Stimulated activated CD8-positive, alpha-beta memory T cell treated with anti-CD3 and anti-CD28 coated beads, Interleukin-7, amount 100 ng/mL, for 4 hours (primary cell): Measurements from ENCODE around the gene PLEKHD1.
"Not testable (repeated sequence)": the region's sequence is repeated elsewhere in the genome, so short reads cannot be mapped to it uniquely, and the experiment has no call there.

ENCODE experiments used
- DNase-seq, 2 donors: peaks; one replicate each; pipeline ENCODE4 v3.0.0-alpha.2; 2020; ENCODE audit warnings: low read depth in 2 of 2

The PLEKHD1 gene

DNA sequence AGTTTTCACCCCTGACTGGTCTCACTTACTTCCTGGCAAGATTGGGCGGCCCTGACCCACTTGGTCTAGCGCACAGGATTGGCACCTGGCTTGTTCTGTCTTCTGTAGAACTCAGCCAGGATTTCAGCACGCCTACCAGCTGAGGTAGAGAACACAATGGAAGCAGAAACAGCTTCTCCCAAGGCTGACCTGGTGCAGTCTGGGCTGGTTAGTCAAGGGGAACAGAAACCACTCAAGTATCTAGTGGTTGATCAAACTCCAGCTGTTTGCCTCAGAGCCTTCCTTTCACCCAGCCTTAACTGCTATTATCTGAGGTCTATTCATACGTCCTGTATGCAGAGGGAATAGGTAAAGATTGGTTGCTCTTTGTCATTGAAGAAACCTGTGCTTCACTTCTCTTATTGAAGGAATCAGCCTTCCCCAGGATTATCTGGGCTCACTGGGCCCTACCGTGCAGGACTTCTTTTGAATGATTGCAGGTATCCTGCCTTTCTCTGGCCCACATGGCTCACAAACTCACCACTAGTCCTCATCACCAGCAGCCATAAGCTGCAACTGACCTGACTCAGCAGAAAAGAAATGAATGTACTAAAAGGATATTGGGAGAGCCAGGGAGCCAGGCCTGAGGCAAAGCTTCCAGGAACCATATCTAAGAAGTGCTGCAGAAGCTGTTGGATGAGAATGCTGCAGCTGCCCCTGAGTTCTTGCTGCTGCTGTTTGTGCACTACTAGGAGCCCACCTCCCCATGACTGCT is 2.5 kb upstream of the PLEKHD1 start:
- no peak for DNase-seq

DNA sequence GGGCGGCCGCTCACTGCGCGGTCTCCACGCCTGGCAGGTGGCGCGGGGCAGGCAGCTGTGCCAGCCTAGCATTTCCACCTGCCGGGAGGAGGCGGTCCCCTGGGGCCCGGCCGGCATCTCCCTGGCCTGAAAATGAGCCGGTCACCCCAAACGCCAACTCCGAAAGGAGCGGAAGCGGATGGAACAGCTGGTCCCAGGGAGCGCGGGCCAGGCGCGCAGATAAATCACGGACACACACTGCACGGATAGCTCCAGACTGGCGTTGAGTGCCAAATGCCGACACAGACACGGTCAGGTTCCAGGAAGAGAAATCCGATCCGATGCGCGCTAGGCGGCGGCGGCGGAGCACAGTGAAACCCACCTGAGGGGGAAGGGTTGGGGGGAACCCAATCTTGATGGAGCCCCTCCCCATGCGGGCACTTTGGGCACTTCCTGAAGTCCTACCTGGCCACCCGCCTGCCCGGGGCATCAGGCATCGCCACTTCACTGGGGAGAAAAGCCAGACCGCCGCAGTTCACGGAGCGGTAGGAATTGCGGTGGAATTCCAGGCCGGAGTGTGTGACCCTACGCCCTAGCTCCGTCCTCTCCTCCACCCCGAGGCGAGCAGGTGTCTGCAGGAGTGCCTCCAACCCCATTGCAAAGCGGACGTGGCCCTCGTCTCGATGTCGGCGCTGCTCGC is 624 bp upstream of the PLEKHD1 start:
- no peak for DNase-seq

DNA sequence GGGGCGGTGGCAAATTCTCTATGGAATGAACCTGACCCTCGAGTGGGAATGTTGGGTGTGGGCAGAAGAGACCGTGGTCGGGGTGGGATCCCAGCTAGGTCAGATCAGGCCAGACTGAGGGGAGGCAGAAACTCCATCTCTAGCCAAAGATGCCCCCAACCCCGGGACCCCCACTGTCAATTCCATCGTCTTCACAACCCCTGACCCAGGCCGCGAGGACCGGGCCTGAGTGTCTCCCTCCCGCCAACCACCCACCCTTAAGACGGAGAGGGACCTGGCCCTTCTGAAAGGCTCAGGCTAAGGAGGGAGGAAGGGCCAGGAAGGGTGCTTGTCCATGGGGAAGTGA is 760 bp downstream of the PLEKHD1 start:
- DNase-seq: no peak

DNA sequence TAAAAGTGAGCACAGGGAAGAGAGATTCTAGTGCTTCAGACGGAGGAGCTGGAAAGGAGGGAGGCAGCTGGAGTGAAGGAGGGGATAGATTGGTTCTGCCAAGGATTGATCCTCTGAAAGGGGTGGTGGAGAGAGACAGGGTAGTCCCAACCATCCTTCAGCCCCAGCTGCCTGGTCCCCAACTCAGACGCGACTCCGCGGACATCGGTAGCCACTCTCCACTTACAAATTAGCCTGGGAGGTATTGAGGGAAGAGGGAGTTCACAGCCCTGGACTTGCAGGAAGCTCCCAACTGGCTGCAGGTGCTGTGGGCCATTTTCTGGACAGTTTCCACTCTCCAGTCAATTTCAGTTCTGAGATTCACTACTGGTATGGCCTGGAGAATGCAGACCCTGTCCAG is 1.2 kb downstream of the PLEKHD1 start:
- DNase-seq: no peak

- DNase-seq: no peak
These were observed 2.7 kb downstream of the PLEKHD1 start for GRCh38 chr14:69487226-69487625.

- DNase-seq: no peak
These were observed 3.2 kb downstream of the PLEKHD1 start for GRCh38 chr14:69487771-69488170.

DNA sequence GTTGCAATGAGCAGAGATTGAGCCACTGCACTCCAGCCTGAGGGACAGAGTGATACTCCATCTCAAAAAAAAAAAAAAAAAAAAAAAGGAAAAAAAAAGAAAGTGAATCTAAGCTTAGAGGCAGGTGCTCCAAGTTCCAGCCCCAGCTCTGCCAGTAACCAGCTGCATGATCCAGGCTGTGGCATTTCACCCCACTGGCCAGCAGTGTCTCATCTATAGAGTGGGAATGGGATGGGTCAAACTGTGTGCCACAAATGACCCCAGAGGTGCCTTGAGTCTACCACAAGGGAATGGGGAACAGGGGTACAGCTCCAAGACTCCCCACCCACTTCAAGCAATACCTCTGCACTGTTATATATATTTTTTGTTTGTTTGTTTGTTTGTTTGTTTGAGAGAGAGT is 5.0 kb downstream of the PLEKHD1 start:
- no peak for DNase-seq

GRCh38 chr14:69490219-69490918 is 5.8 kb downstream of the PLEKHD1 start:
- DNase-seq: no peak

- no peak for DNase-seq
These were observed 6.7 kb downstream of the PLEKHD1 start for GRCh38 chr14:69491193-69491592.

GRCh38 chr14:69493038-69493437 is 8.5 kb downstream of the PLEKHD1 start:
- no peak for DNase-seq

DNA sequence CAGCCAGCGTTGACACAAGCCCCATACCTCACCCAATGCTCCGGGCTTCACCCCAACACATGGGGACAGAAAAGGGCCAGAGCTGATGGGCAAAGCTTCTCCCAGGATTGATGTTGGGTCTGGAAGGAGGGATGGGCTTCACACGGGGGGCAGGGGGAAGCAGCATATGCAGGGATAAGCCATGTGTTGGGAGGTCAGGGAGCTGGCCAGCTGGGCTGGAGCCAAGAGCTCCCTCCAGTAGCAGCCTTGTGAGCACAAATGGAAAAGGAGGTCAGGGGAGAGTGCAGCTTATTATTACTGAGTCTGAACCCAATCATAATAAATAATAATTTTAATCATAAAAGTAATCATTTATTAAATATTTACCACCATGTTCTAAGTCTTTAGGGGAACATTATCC is 9.3 kb downstream of the PLEKHD1 start:
- no peak for DNase-seq

DNA sequence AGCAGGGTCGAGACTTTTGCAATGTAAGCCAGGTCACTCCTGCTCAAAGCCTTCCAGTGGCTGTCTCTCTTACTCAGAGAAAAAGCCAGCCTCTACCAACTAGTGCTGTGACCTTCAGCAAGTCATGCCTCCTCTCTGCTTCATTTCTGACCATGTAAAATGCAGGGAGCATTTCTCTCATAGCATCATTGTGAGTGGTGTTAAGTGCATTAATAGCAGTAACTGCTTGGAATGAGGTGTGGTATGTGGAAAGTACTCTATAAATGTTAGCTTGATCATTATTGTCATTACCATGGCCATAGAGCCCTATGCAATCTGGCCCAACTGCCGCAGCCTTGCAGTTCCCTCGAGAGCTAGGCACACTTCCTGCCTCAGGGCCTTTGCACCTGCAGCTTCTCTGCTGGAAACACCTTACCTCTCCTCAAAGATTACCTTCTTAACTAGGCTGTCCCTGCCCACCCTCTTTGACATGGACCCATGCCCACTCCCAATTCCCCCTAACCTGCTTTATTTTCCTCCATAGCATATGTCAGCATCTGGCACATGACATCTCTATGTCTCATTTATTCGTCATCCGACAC is 10.9 kb downstream of the PLEKHD1 start:
- DNase-seq: no peak

DNA sequence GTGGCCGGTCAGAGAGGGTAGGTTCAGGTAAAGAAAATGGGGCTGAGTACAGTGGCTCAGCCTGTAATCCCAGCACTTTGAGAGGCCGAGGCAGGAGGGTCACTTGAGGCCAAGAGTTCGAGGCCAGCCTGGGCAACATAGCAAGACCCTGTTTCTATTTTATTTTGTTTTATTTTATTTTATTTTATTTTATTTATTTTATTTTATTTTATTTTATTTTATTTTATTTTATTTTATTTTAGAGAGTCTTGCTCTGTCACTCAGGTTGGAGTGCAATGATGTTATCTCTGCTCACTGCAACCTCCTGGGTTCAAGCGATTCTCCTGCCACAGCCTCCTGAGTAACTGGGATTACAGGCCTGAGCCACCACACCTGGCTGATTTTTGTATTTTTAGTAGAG is 13.3 kb downstream of the PLEKHD1 start:
- DNase-seq: not testable (repeated sequence)

DNA sequence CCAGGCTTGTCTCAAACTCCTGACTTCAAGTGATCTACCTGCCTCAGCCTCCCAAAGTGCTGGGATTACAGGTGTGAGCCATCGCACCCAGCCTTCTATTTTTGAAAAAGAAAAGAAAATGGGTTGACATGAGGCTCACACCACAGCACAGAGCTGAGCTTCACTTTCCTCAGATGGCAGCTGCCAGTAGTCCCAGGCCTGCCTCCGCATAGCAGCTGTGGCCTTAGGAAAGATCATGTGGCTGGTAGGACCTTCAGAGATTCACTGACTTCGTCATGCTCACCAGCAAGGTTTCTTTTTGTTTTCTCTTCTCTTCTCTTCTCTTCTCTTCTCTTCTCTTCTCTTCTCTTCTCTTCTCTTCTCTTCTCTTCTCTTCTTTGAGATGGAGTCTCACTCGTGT is 13.8 kb downstream of the PLEKHD1 start:
- not testable (repeated sequence) for DNase-seq

- no peak for DNase-seq
These were observed 14.9 kb downstream of the PLEKHD1 start for GRCh38 chr14:69499436-69499835.

GRCh38 chr14:69500096-69500495 is 15.6 kb downstream of the PLEKHD1 start:
- DNase-seq: no peak

DNA sequence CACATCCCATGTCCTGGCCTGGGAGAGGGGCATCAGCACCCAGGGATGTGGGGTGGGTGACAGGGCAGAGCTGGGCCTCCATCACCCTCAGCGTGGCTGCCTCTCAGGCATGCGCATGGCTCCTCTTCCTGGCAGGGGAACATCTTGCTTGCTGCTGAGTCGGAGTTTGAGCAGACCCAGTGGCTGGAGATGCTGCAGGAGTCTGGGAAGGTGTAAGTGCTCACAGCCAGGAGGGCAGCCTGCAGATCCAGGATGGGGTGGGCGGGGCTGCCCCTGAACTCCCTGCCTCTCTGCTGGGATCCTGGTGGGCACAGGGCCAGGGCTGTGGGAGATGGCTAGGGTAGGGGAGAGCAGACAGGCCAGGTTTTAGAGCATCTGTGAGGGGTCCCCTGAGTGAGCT is 16.2 kb downstream of the PLEKHD1 start:
- DNase-seq: no peak

DNA sequence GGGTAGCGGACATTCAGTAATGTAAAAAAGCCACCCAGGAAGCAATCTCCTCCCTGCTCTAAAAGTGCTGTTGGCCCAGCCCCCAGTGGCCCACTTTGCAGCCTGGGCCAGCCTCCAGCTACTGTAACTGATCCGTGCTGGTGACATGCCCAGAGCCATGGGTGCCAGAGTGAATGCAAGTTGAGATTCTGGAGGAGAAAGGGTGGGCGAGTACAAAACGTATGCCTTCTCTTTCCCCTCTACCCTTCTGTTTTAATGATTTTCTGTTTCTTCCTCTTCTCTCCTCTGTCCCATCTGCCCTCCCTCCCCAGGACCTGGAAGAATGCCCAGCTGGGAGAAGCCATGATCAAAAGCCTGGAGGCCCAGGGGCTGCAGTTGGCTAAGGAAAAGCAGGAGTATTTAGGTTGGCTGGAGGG is 16.9 kb downstream of the PLEKHD1 start:
- no peak for DNase-seq

DNA sequence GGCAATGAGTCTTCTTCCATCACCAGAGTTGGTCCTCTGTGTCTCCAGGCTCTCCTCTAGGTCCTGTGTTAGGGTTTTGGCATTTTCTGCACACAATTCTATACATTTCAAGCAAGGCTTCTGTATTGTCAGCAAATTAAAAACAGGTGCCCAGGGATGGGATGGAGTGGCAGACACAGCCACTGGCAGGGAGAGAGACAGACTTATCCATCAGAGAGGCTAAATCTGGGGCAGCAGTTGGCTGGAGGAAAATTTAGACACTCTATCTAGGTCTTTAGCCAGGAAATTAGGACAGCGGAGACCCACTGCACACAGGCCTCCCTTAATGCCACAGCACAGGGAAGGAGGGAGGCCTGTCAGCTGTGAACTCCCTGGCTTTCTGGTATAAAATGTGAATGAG is 20.2 kb downstream of the PLEKHD1 start:
- no peak for DNase-seq

- no peak for DNase-seq
These were observed 21.1 kb downstream of the PLEKHD1 start for GRCh38 chr14:69505338-69506240.

DNA sequence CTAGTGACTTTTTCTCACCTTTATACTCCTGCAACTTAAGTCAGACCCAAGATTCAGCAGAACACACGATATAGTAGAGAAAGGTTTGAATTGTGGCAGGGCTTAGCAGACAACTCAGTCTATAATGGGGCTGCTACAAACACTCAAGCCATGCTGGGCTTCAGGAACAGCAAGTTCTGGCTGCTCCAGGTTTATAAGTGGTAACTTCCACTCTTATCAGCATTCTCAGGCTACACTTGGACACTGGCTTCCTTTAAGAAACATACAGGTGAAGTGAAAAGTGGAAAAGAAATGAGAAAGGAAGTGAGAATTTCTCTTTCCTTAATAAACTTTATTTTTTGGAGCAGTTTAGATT is 21.7 kb downstream of the PLEKHD1 start:
- no peak for DNase-seq
